Liver (tissue), 9 donors: ENCODE results near the gene ETFBKMT. TPM values are rescaled to one million over a fixed set of nuclear protein-coding genes. Genes with fewer than 3 reads are reported as not detected.

Source experiments
- DNase-seq: peaks from one replicate; pipeline ENCODE4 v3.0.0-alpha.2; 2017; ENCODE audit warnings: low spot score
- H3K27ac ChIP-seq, 2 donors: one replicate each; pipeline ENCODE4 v1.7.0; 2013; ENCODE audit warnings: inconsistent platforms in 2 of 2, low read length in 2 of 2, control low read depth in 1 of 2, low read depth in 1 of 2, mild to moderate bottlenecking in 1 of 2
- H3K27me3 ChIP-seq, 4 donors: one replicate each; pipeline versions ENCODE4 v1.6.1 to v1.7.0; 2013; ENCODE audit warnings: low read length in 3 of 4, inconsistent platforms in 1 of 4, mild to moderate bottlenecking in 1 of 4, moderate library complexity in 1 of 4; ENCODE audit not compliant: control insufficient read depth in 4 of 4, insufficient read depth in 4 of 4
- H3K36me3 ChIP-seq, 4 donors: one replicate each; pipeline versions ENCODE4 v1.6.1 to v1.7.0; 2013; ENCODE audit warnings: low read length in 3 of 4, mild to moderate bottlenecking in 3 of 4, low read depth in 1 of 4, moderate library complexity in 1 of 4; ENCODE audit not compliant: control insufficient read depth in 4 of 4, insufficient read depth in 3 of 4
- H3K4me1 ChIP-seq, 4 donors: one replicate each; pipeline versions ENCODE4 v1.6.1 to v1.7.0; 2013; ENCODE audit warnings: low read length in 3 of 4, mild to moderate bottlenecking in 3 of 4, moderate library complexity in 1 of 4; ENCODE audit not compliant: control insufficient read depth in 4 of 4, insufficient read depth in 4 of 4
- H3K4me3 ChIP-seq, 3 donors: one replicate each; pipeline versions ENCODE4 v1.6.1 to v1.7.0; 2013; ENCODE audit warnings: low read length in 3 of 3, control low read depth in 1 of 3, low read depth in 1 of 3, mild to moderate bottlenecking in 1 of 3
- H3K9ac ChIP-seq, 2 donors: one replicate each; pipeline ENCODE4 v1.7.0; 2013; ENCODE audit warnings: low read length in 2 of 2, mild to moderate bottlenecking in 2 of 2, moderate library complexity in 2 of 2, control low read depth in 1 of 2, low read depth in 1 of 2
- H3K9me3 ChIP-seq, 4 donors: one replicate each; pipeline versions ENCODE4 v1.6.1 to v1.7.0; 2013; ENCODE audit warnings: low read length in 3 of 4; ENCODE audit not compliant: control insufficient read depth in 4 of 4
- CTCF ChIP-seq: fragments of 150-350 bp; IDR thresholded peaks from 2 replicates; pipeline ENCODE4 v1.5.1; 2017; ENCODE audit warnings: improper control_type of control experiment, low read depth, low read length; ENCODE audit not compliant: missing input control
- EGR1 ChIP-seq, 2 donors: IDR thresholded peaks; 2 replicates each; pipeline ENCODE4 v1.6.1; 2016 to 2018; ENCODE audit warnings: antibody characterized with exemption in 2 of 2, low read depth in 2 of 2
- FOXA1 ChIP-seq: IDR thresholded peaks from 2 replicates; pipeline ENCODE4 v1.6.1; 2016; ENCODE audit warnings: antibody characterized with exemption
- FOXA2 ChIP-seq: IDR thresholded peaks from 2 replicates; pipeline ENCODE4 v1.6.1; 2016; ENCODE audit warnings: antibody characterized with exemption
- GABPA ChIP-seq, 2 donors: IDR thresholded peaks in 1 of 2; conservative IDR thresholded peaks in 1 of 2; 2 replicates each; pipeline ENCODE4 v1.6.1; 2016; ENCODE audit warnings: antibody characterized with exemption in 2 of 2, mild to moderate bottlenecking in 1 of 2, moderate library complexity in 1 of 2
- HNF4G ChIP-seq: IDR thresholded peaks from 2 replicates; pipeline ENCODE4 v1.6.1; 2016; ENCODE audit warnings: antibody characterized with exemption
- JUND ChIP-seq, 2 donors: IDR thresholded peaks; 2 replicates each; pipeline ENCODE4 v1.6.1; 2016; ENCODE audit warnings: antibody characterized with exemption in 2 of 2
- NR2F2 ChIP-seq: IDR thresholded peaks from 2 replicates; pipeline ENCODE4 v1.6.1; 2016; ENCODE audit warnings: antibody characterized with exemption
- RAD21 ChIP-seq, 2 donors: IDR thresholded peaks; 2 replicates each; pipeline ENCODE4 v1.6.1; 2016; ENCODE audit warnings: antibody characterized with exemption in 2 of 2, mild to moderate bottlenecking in 2 of 2
- REST ChIP-seq: IDR thresholded peaks from 2 replicates; pipeline ENCODE4 v1.6.1; 2016; ENCODE audit warnings: antibody characterized with exemption, mild to moderate bottlenecking
- RXRA ChIP-seq, 2 donors: IDR thresholded peaks; 2 replicates each; pipeline ENCODE4 v1.6.1; 2017 to 2018; ENCODE audit warnings: antibody characterized with exemption in 2 of 2, mild to moderate bottlenecking in 1 of 2
- SP1 ChIP-seq: IDR thresholded peaks from 2 replicates; pipeline ENCODE4 v1.6.1; 2018; ENCODE audit warnings: antibody characterized with exemption, mild to moderate bottlenecking
- TAF1 ChIP-seq: conservative IDR thresholded peaks from 2 replicates; pipeline ENCODE4 v1.6.1; 2016; ENCODE audit warnings: antibody characterized with exemption, mild to moderate bottlenecking
- YY1 ChIP-seq: IDR thresholded peaks from 2 replicates; pipeline ENCODE4 v1.6.1; 2016; ENCODE audit warnings: antibody characterized with exemption, mild to moderate bottlenecking
- ZBTB33 ChIP-seq: IDR thresholded peaks from 2 replicates; pipeline ENCODE4 v1.6.1; 2016; ENCODE audit warnings: antibody characterized with exemption
- WGBS: extraction: QIAGEN DNeasy Blood & Tissue Kit; methylation state at CpG from one replicate; pipeline ENCODE4 v1.1.7; 2013; 5-methylcytosine and 5-hydroxymethylcytosine counted together
- polyA plus RNA-seq, 2 donors: library from polyadenylated mRNA; stranded (reverse) in 1 of 2; unstranded in 1 of 2; fragments of 200-250 nt in 1 of 2; fragments of >200 nt in 1 of 2; fragmentation: Nextera tagmentation in 1 of 2; extraction: Ambion mirVana in 1 of 2; gene quantifications; one replicate each; pipeline versions ENCODE4 v1.2.1 to v1.2.3, GENCODE V29; 2013 to 2015
- total RNA-seq, 2 donors: library from RNA; depleted of rRNA; stranded (reverse); fragments of >200 nt; gene quantifications; one replicate each; pipeline ENCODE4 v1.2.3, GENCODE V29; 2014
- donor health status: healthy.
- donor health status: healthy.
- donor health status: healthy.
- donor health status: healthy.
- donor health status: healthy.

ETFBKMT gene
- total and polyA plus RNA-seq, 4 donors = 1.9 to 4.8 (median 4.5) TPM

GRCh38 chr12:31662176-31662849 is 2.8 kb downstream of the ETFBKMT start:
- Histone ChIP-seq H3K27ac (no peak overlapping the region), H3K4me3 (no peak overlapping the region), H3K36me3 (peaks cover 0 to 7% (median 1%) of the 10 kb centered on the region in 4 donors), H3K4me1 (peaks cover 3 to 32% (median 14%) of the 10 kb centered on the region in 4 donors), H3K9me3 (no peaks in the 10 kb centered on the region), H3K9ac (no peak overlapping the region), H3K27me3 (no peaks in the 10 kb centered on the region)
- DNase-seq = no peak
- WGBS = 94% methylated on average over 6 of the region's 6 CpGs
- TF ChIP-seq HNF4G (no peak), TAF1 (no peak), RXRA (IDR thresholded peaks at IDR 0.05) (no peak), NR2F2 (no peak), JUND (IDR thresholded peaks at IDR 0.05) (no peak), SP1 (no peak), EGR1 (IDR thresholded peaks at IDR 0.05; ENCODE audit: low read depth in 2 of 2) (no peak), FOXA2 (no peak), GABPA (IDR thresholded peaks at IDR 0.05 in 1 of 2, conservative IDR thresholded peaks at IDR 0.05 in 1 of 2) (no peak), CTCF (no peak), YY1 (no peak), REST (no peak), RAD21 (IDR thresholded peaks at IDR 0.05) (no peak), FOXA1 (no peak)

- 38% methylated on average over 4 of the region's 4 CpGs for WGBS
- TF ChIP-seq ZBTB33 (no peak), FOXA2 (no peak)
- Histone ChIP-seq H3K36me3 (peaks cover 0 to 7% (median 1%) of the 10 kb centered on the region in 4 donors), H3K4me3 (peak overlapping the region in 1 of 3 donors; percentile 21), H3K27ac (peak overlapping the region; percentile 42 to 45), H3K4me1 (peaks cover 3 to 27% (median 14%) of the 10 kb centered on the region in 4 donors), H3K9me3 (no peaks in the 10 kb centered on the region), H3K9ac (no peak overlapping the region), H3K27me3 (no peaks in the 10 kb centered on the region)
- no peak for DNase-seq
Measured at GRCh38 chr12:31663576-31663975, 4.1 kb downstream of the ETFBKMT start.
